ENCODE data around the gene CCDC9.
A peak's percentile ranks its signal among the peaks of the same experiment; 100 is the strongest.

Gene CCDC9

GRCh38 chr19:47303966-47304365 is 47.6 kb downstream of the CCDC9 start:
- no peak for TF ChIP-seq ZNF565 (CRISPR knock-in tag; conservative IDR thresholded peaks at IDR 0.05; ENCODE audit: low read depth)
- no peak for TF ChIP-seq CREB5 (CRISPR knock-in tag; IDR thresholded peaks at IDR 0.05; ENCODE audit: low read depth)
- TF ChIP-seq OSR1 (CRISPR knock-in tag; IDR thresholded peaks at IDR 0.05), result no peak
- no peak for TF ChIP-seq ZNF70 (CRISPR knock-in tag; IDR thresholded peaks at IDR 0.05)
- TF ChIP-seq CSDC2 (CRISPR knock-in tag; IDR thresholded peaks at IDR 0.05), result no peak
- ATAC-seq, result no peak

GRCh38 chr19:47305309-47305751 is 49.0 kb downstream of the CCDC9 start:
- peak; percentile 87 for ATAC-seq
- peak; percentile 51 for TF ChIP-seq TCF4 (CRISPR knock-in tag; IDR thresholded peaks at IDR 0.05; ENCODE audit: borderline replicate concordance)
- no peak for TF ChIP-seq CSRNP3 (CRISPR knock-in tag; IDR thresholded peaks at IDR 0.05)

DNA sequence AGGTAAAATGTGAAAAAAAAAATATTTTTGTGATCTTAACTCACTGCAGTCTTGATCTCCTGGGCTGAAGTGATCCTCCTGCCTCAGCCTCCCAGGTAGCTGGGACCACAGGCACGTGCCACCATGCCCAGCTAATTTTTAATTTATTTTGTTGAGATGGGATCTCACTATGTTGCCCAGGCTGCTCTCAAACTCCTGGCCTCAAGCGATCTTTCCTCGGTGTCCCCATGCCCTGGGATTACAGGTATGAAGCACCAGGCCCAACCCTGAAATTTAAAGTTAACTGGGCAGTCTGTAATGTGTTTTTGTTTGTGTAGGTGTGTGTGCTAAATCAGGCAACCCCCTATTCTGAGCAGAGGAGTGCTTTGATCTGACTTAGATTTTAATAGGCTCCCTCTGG is 50.0 kb downstream of the CCDC9 start:
- no peak for TF ChIP-seq SNAI2 (CRISPR knock-in tag; IDR thresholded peaks at IDR 0.05)
- TF ChIP-seq ZFP3 (CRISPR knock-in tag; IDR thresholded peaks at IDR 0.05), result no peak

GRCh38 chr19:47309038-47309437 is 52.7 kb downstream of the CCDC9 start:
- TF ChIP-seq CREB5 (CRISPR knock-in tag; IDR thresholded peaks at IDR 0.05; ENCODE audit: low read depth), result no peak
- TF ChIP-seq RARB (CRISPR knock-in tag; IDR thresholded peaks at IDR 0.05), result no peak
- no peak for TF ChIP-seq ZFP3 (CRISPR knock-in tag; IDR thresholded peaks at IDR 0.05)
- TF ChIP-seq BACH2 (CRISPR knock-in tag; IDR thresholded peaks at IDR 0.05; ENCODE audit: borderline replicate concordance), result no peak
- TF ChIP-seq OSR1 (CRISPR knock-in tag; IDR thresholded peaks at IDR 0.05), result no peak
- TF ChIP-seq ZFP30 (CRISPR knock-in tag; IDR thresholded peaks at IDR 0.05), result no peak
- no peak for TF ChIP-seq ZNF565 (CRISPR knock-in tag; conservative IDR thresholded peaks at IDR 0.05; ENCODE audit: low read depth)
- TF ChIP-seq SNAI2 (CRISPR knock-in tag; IDR thresholded peaks at IDR 0.05), result no peak
- TF ChIP-seq CSRNP3 (CRISPR knock-in tag; IDR thresholded peaks at IDR 0.05), result no peak
- no peak for TF ChIP-seq GLIS3 (CRISPR knock-in tag; IDR thresholded peaks at IDR 0.05)
- TF ChIP-seq TSHZ2 (CRISPR knock-in tag; IDR thresholded peaks at IDR 0.05), result no peak
- no peak for TF ChIP-seq ZC3H10 (CRISPR knock-in tag; IDR thresholded peaks at IDR 0.05)
- TF ChIP-seq PATZ1 (CRISPR knock-in tag; IDR thresholded peaks at IDR 0.05; ENCODE audit: borderline replicate concordance), result no peak
- no peak for TF ChIP-seq ZNF70 (CRISPR knock-in tag; IDR thresholded peaks at IDR 0.05)
- no peak for TF ChIP-seq ISL1 (CRISPR knock-in tag; IDR thresholded peaks at IDR 0.05)
- peak; percentile 21; the same call in 1 of the 3 replicates for ATAC-seq

More for the DNA sequence above, 50.0 kb downstream of the CCDC9 start:
- ATAC-seq, result no peak

Data from SK-N-SH treated with all-trans-retinoic acid at 6 μM for 48 hours (cell line).